Stimulated activated CD4-positive, alpha-beta T cell treated with anti-CD3 and anti-CD28 coated beads, Interleukin-1b, Interleukin-23, amount 100 ng/mL, for 48 hours (primary cell): ENCODE measurements around the gene LMX1B.

ENCODE experiments used
- DNase-seq: peaks from one replicate; pipeline ENCODE4 v3.0.0-alpha.2; 2020

LMX1B gene

DNA sequence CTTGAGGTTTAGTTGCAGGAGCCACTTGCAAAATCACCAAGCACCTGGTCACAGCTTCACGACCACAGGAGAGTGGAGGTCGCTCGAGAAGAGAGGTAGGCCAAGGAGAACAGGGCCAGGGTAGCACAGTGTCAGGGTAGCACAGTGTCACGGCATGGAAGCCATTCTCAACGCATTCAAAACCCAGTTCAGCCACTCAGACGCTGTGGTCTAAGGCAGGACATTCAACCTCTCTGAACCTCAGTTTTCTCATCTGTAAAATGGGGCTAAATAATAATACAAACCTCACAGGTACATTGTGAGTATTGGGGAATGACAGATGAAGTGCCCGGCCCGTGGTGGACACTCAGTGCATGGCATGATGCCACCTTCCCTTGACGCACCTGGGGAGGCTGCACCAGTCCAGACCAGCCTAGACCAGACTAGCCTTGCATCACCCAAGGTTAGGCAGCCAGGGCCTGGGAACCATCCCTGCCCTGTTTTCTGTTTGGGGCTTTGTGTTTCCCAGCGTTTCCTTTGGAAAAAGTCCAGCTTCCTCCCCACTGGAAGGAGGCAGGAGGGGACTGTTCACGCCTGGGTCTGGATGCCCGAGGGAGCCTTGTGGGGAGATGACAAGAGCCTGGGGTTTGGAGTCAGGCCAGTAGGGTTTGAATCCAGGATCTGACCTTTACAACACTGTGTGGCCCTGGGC lies 7.8 kb upstream of the LMX1B start:
- DNase-seq, result no peak

- no peak for DNase-seq
Observed at GRCh38 chr9:126606483-126606870, 7.3 kb upstream of the LMX1B start.

DNA sequence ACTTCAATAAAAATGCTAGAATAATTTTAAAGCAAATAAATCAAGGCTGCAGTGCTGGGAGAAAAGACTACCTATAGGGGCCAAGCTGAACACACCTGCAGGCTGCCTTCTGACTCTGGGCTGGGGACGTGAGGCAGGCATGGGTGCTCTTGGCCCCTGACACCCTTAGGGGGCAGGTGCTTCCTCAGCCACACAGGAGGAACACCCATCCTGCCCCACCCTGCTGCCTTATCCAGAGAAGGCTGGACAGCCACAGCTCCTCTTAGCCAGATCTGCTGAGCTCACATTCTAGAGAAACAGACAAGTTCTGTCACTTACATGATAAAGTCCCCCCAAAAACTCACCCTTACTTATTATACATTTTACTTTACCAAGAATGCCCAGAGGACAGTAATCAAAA lies 6.6 kb upstream of the LMX1B start:
- DNase-seq, result no peak

DNA sequence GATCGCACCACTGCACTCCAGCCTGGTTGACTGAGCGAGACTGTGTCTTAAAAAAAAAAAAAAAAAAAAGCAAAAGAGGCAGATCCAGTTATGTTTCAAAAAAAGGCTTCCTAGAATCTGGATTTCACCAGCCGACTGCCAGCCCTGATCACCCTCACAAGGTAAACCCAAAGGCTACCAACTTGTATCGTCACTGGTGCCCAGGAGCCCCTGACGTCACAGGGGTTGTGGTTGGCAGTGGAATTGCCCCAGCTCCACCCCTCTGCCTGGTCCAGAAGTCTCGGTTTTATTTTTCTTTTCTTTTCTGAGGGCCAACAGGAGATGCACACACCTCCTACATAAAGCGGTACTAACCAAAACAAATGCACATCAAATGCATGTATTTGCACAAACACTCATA lies 6.0 kb upstream of the LMX1B start:
- no peak for DNase-seq

GRCh38 chr9:126608551-126608950 lies 5.2 kb upstream of the LMX1B start:
- DNase-seq, result no peak

- no peak for DNase-seq
Observed at GRCh38 chr9:126609191-126609590, 4.5 kb upstream of the LMX1B start.

GRCh38 chr9:126609711-126610388 lies 3.9 kb upstream of the LMX1B start:
- no peak for DNase-seq

DNA sequence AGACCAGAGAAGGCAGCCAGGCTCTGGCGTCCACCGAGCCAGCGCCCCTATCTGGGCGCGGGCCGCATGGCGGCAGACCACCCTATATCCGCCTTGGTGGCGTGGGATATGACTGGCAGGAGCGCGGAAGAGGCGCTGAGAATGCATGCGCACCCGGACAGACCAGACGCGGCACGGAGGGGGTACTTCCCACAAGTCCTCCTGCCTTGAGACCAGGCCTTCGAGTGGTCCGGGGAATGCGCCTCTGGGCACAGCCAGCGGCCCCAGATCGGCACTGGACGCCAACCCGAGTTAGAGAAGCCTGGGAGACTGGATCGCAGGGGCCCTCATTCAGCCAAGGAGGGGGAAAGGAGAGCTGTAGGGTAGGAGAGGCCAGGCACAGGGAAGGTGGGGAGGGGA lies 2.5 kb upstream of the LMX1B start:
- DNase-seq, result no peak

- peak; percentile 76 for DNase-seq
Observed at GRCh38 chr9:126611592-126612325, 2.0 kb upstream of the LMX1B start.

DNA sequence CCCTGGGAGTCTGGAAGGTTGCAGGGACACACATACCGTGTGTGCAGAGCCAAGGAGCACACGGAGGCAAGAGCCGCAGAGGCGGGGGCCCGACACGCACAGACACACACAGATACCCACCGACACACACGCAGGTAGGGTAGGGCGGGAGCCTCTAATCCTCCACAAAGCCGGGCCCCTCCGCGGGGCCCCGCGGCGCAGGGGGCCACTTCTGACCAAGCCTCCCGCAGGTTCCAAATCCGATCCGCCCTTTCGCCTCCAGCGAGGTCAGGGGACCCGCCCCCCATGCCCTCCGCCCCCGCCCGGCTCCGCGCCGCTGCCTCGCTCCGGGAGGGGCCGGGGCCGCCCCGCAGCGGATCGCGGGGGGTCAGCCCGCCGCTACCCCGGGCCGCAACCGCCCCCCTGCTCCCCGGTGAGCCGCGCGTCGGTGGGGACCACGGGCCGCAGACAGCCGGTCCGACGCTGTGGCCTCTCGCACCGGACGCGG lies 1.4 kb upstream of the LMX1B start:
- no peak for DNase-seq

GRCh38 chr9:126612813-126613641 lies 701 bp upstream of the LMX1B start:
- DNase-seq, result no peak

GRCh38 chr9:126614088-126614454 lies 343 bp downstream of the LMX1B start:
- DNase-seq, result no peak

DNA sequence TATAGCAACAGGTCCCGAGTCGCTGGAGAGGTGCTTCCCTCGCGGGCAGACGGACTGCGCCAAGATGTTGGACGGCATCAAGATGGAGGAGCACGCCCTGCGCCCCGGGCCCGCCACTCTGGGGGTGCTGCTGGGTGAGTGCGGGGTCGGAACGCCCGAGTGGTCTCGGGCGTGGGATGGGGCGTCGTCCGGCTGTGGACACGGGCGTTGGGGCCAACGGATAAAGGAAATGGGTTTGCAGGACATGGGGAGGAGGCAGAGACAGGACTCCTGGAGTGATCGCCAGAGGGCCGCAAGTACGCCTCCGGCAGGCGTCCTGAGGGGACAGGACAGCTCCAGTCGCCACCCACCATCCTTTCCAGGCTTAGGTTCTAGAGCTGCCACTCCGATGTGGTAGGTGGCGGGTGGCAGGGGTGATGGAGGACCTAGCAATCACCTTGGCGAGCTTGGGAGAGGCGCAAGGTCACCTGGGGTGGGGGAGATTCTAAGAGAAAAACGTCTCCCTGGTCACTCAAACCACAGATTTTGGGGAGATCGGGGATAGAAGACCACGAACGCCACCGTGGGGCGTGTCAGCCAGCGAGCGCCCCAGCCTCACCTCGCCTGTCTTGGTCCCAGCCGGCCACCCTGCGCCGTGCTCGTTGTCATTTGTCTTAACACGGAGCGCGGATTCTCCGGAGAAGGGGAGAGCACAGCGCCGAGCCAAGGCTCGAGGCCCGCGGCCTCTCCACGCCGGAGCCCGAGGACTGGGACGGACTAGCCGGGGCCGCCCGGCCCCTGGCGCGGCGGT lies 922 bp downstream of the LMX1B start:
- no peak for DNase-seq

DNA sequence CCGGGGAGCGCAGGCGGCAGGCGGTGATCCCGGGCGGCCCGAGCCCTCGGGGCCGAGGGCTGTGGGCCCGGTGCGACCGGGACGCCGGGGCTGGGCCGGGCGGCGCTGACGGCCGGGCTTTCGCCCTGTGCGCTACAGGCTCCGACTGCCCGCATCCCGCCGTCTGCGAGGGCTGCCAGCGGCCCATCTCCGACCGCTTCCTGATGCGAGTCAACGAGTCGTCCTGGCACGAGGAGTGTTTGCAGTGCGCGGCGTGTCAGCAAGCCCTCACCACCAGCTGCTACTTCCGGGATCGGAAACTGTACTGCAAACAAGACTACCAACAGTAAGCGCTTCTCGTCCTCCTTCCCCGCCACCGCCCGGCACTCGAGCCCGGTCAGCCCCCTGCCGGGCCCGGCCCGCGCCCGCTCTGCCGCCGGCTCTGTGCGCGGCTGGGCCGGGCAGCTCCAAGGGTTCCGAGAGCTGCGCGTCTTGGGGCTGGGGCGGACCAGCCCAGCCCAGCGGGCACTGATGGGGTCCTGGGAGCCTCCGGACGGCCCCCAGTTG lies 1.6 kb downstream of the LMX1B start:
- DNase-seq, result peak; percentile 22

DNA sequence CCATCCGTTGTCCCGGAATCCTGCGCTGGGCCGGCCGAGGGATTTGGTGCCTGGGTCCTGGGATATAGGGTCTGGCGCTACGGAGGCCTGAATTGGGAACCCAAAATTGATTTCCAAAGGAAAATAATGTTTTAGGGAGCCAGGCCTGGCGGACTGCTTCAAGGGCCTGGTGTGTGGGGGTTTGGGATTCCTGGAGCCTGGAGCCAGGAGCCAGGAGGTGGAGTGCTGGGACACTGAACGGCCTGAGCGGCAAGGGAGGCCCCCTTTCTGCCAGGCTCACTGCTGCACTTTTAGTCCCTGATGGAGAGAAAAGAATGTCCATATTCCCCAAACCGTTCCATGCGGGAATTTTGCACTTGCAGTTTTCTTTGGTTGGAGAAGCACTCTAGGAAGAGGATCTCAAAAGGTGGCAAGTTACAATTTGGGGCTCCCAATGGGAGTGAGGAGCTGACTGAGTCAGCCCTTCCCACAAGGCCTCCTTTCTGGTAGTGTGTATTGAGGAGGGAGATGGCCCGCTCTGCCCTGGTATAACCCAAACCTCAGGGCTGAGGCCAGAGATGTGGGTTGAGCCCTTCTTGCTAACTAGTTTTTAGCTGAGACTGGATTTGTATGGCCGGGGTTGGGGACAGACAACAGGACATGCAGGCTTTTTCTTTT lies 2.2 kb downstream of the LMX1B start:
- no peak for DNase-seq

GRCh38 chr9:126616521-126616976 lies 2.8 kb downstream of the LMX1B start:
- no peak for DNase-seq

GRCh38 chr9:126617003-126617822 lies 3.5 kb downstream of the LMX1B start:
- no peak for DNase-seq

DNA sequence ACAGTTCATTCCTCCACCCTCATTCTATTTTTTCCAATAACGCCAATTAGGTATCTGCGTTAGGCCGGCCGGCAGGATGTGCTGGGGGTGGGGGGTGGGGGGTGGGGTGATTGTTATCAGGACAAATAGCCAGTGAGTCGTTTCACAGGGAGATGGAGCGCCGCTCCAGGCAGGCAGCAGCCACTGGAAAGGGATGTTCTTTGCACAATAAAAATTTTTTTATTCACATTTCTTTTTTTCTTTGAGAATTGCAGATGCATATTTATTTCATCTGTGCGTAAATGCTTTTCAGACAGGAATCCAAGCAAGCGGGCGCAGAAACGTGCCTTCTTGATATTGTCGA lies 4.1 kb downstream of the LMX1B start:
- DNase-seq, result no peak

DNA sequence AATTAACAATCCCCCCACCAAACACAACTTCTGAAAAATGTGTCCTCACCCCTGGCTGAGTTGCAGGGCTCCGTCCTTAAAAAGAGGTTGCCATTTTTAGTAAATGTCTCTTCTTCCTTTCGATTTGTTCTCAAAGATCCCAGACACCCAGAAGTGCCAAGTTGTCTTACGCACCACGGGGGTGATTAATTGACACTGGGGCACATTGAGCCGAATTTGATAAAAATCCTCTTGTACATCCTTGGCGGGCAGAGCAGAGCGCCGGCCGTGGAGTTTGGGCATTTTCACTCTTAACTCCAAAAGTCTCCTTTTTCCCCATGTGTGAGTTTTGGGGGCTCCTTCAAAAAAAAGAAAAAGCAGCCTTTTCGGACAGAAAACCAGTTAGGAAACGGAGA lies 4.5 kb downstream of the LMX1B start:
- no peak for DNase-seq

GRCh38 chr9:126618585-126619360 lies 5.0 kb downstream of the LMX1B start:
- no peak for DNase-seq
